IMR-90 (cell line): ENCODE data around the gene TNIP1. TPM values are rescaled to one million over a fixed set of nuclear protein-coding genes. Genes with fewer than 3 reads are reported as not detected.

Experiments used
- ATAC-seq: fragments of 200-7000 bp; cut with Tn5 transposase; 2 replicates; pipeline ENCODE4 v1.9.1; 2020; ENCODE audit warnings: low read depth, mild to moderate bottlenecking, moderate library complexity
- BruUV-seq: library from RNA; stranded (reverse); fragments of 400-500 nt; replicated peaks from 2 replicates; lab custom pipeline; 2021; lab: Mats Ljungman, UMichigan
- CTCF ChIA-PET: fragments of 300-600 bp; formaldehyde crosslinking; extraction: SDS; loops from one replicate; lab custom pipeline; 2021; ENCODE audit warnings: antibody characterized with exemption; lab: Yijun Ruan, JAX
- POLR2A ChIA-PET: fragments of 300-600 bp; sonication (Branson Sonifier 250); formaldehyde crosslinking; loops from one replicate; lab custom pipeline; 2022; ENCODE audit warnings: antibody characterized with exemption; ENCODE audit not compliant: unreplicated experiment; lab: Charles Lee
- DNase-seq: peaks from one replicate; pipeline ENCODE4 v3.0.0; 2013
- H2AFZ ChIP-seq: replicated peaks from 2 replicates; pipeline ENCODE3; 2013; ENCODE audit warnings: low read length, mild to moderate bottlenecking; ENCODE audit not compliant: poor library complexity
- H2AK5ac ChIP-seq: 2 replicates; pipeline ENCODE4 v1.6.1; 2013; ENCODE audit warnings: low read depth, low read length, inconsistent platforms
- H2AK9ac ChIP-seq: replicated peaks from 2 replicates; pipeline ENCODE3; 2013; ENCODE audit warnings: mild to moderate bottlenecking, low read depth, low read length, moderate library complexity; ENCODE audit not compliant: poor library complexity
- H2BK120ac ChIP-seq: 2 replicates; pipeline ENCODE4 v1.6.1; 2013; ENCODE audit warnings: low read depth, low read length, inconsistent platforms
- H2BK15ac ChIP-seq: 3 replicates; pipeline ENCODE4 v1.6.1; 2013; ENCODE audit warnings: low read depth, low read length, inconsistent platforms
- H2BK20ac ChIP-seq: 2 replicates; pipeline ENCODE4 v1.6.1; 2013; ENCODE audit warnings: low read depth, mild to moderate bottlenecking, inconsistent platforms, low read length, moderate library complexity
- H2BK5ac ChIP-seq: 2 replicates; pipeline ENCODE4 v1.6.1; 2013; ENCODE audit warnings: mild to moderate bottlenecking, low read depth, low read length, inconsistent platforms; ENCODE audit not compliant: poor library complexity, severe bottlenecking
- H3K14ac ChIP-seq: replicated peaks from 2 replicates; pipeline ENCODE4 v1.6.1; 2013; ENCODE audit warnings: low read depth, low read length, inconsistent platforms
- H3K18ac ChIP-seq: 2 replicates; pipeline ENCODE4 v1.6.1; 2013; ENCODE audit warnings: low read depth, low read length, control low read depth
- H3K23ac ChIP-seq: 2 replicates; pipeline ENCODE4 v1.6.1; 2013; ENCODE audit warnings: low read depth, low read length, inconsistent platforms
- H3K27ac ChIP-seq: 2 replicates; pipeline ENCODE4 v1.5.1; 2013; ENCODE audit warnings: mild to moderate bottlenecking, control low read depth, low read length; ENCODE audit not compliant: insufficient read depth
- H3K27me3 ChIP-seq: 2 replicates; pipeline ENCODE4 v1.6.1; 2013; ENCODE audit warnings: low read length; ENCODE audit not compliant: control insufficient read depth, insufficient read depth
- H3K36me3 ChIP-seq: 2 replicates; pipeline ENCODE4 v1.6.1; 2013; ENCODE audit warnings: low read length, mixed read lengths; ENCODE audit not compliant: control insufficient read depth, insufficient read depth
- H3K4ac ChIP-seq: 2 replicates; pipeline ENCODE4 v1.6.1; 2013; ENCODE audit warnings: low read depth, low read length, inconsistent platforms
- H3K4me1 ChIP-seq: 2 replicates; pipeline ENCODE4 v1.6.1; 2013; ENCODE audit warnings: low read length, mixed read lengths; ENCODE audit not compliant: control insufficient read depth, insufficient read depth
- H3K4me2 ChIP-seq: 2 replicates; pipeline ENCODE4 v1.6.1; 2013; ENCODE audit warnings: low read depth, mild to moderate bottlenecking, control low read depth, low read length, moderate library complexity
- H3K4me3 ChIP-seq: 2 replicates; pipeline ENCODE4 v1.5.1; 2013; ENCODE audit warnings: low read depth, mild to moderate bottlenecking, control low read depth, low read length, moderate library complexity; ENCODE audit not compliant: insufficient read depth
- H3K56ac ChIP-seq: 2 replicates; pipeline ENCODE4 v1.6.1; 2013; ENCODE audit warnings: low read length, inconsistent platforms; ENCODE audit not compliant: insufficient read depth; ENCODE audit errors: extremely low read depth
- H3K79me1 ChIP-seq, 2 experiments: 2 replicates each; pipeline ENCODE4 v1.6.1; 2013; ENCODE audit warnings: low read length in 2 of 2, inconsistent platforms in 1 of 2, low read depth in 1 of 2
- H3K9ac ChIP-seq: 2 replicates; pipeline ENCODE4 v1.6.1; 2013; ENCODE audit warnings: low read depth, low read length, control low read depth
- H3K9me1 ChIP-seq: 2 replicates; pipeline ENCODE4 v1.6.1; 2013; ENCODE audit warnings: low read length, inconsistent platforms; ENCODE audit not compliant: insufficient read depth
- H3K9me3 ChIP-seq: 2 replicates; pipeline ENCODE4 v1.6.1; 2013; ENCODE audit warnings: low read length; ENCODE audit not compliant: control insufficient read depth, insufficient read depth
- H4K20me1 ChIP-seq: 2 replicates; pipeline ENCODE4 v1.6.1; 2013; ENCODE audit warnings: low read length, inconsistent platforms; ENCODE audit not compliant: insufficient read depth
- H4K5ac ChIP-seq: 2 replicates; pipeline ENCODE4 v1.6.1; 2013; ENCODE audit warnings: mild to moderate bottlenecking, low read depth, low read length, control low read depth
- H4K8ac ChIP-seq, 2 experiments: 2 replicates each; pipeline ENCODE4 v1.6.1; 2013; ENCODE audit warnings: low read depth in 2 of 2, low read length in 2 of 2, control low read depth in 1 of 2, inconsistent platforms in 1 of 2
- H4K91ac ChIP-seq: 2 replicates; pipeline ENCODE4 v1.6.1; 2013; ENCODE audit warnings: low read depth, low read length, inconsistent platforms; ENCODE audit not compliant: insufficient read depth
- BHLHE40 ChIP-seq: fragments of 150-350 bp; IDR thresholded peaks from 2 replicates; pipeline ENCODE4 v1.6.1; 2016; ENCODE audit warnings: mild to moderate bottlenecking, low read depth, low read length
- CEBPB ChIP-seq: IDR thresholded peaks from 2 replicates; pipeline ENCODE4 v1.6.1; 2012; ENCODE audit warnings: low read depth, low read length, improper control_type of control experiment
- CHD1 ChIP-seq: IDR thresholded peaks from 2 replicates; pipeline ENCODE4 v1.6.1; 2012; ENCODE audit warnings: low read depth, low read length, improper control_type of control experiment
- FOS ChIP-seq: fragments of 150-350 bp; IDR thresholded peaks from 2 replicates; pipeline ENCODE4 v1.6.1; 2016; ENCODE audit warnings: low read depth, low read length
- MAFK ChIP-seq: IDR thresholded peaks from 2 replicates; pipeline ENCODE4 v1.6.1; 2012; ENCODE audit warnings: low read depth, low read length, improper control_type of control experiment
- MAZ ChIP-seq: IDR thresholded peaks from 2 replicates; pipeline ENCODE4 v1.6.1; 2012; ENCODE audit warnings: low read depth, mild to moderate bottlenecking, low read length, improper control_type of control experiment, moderate library complexity, borderline replicate concordance
- MXI1 ChIP-seq: IDR thresholded peaks from 2 replicates; pipeline ENCODE4 v1.6.1; 2012; ENCODE audit warnings: low read depth, mild to moderate bottlenecking, low read length, moderate library complexity, borderline replicate concordance
- NFE2L2 ChIP-seq: fragments of 150-350 bp; IDR thresholded peaks from 2 replicates; pipeline ENCODE4 v1.6.1; 2016; ENCODE audit warnings: low read depth, mild to moderate bottlenecking, low read length
- POLR2A ChIP-seq: IDR thresholded peaks from 2 replicates; pipeline ENCODE4 v1.6.1; 2012; ENCODE audit warnings: mild to moderate bottlenecking, low read depth, low read length
- RAD21 ChIP-seq: IDR thresholded peaks from 2 replicates; pipeline ENCODE4 v1.6.1; 2012; ENCODE audit warnings: low read length, improper control_type of control experiment
- RCOR1 ChIP-seq: IDR thresholded peaks from 2 replicates; pipeline ENCODE4 v1.6.1; 2012; ENCODE audit warnings: mild to moderate bottlenecking, low read length, improper control_type of control experiment; ENCODE audit not compliant: insufficient replicate concordance
- RFX5 ChIP-seq: IDR thresholded peaks from 2 replicates; pipeline ENCODE4 v1.8.0; 2012; ENCODE audit warnings: low read depth, mild to moderate bottlenecking, low read length, moderate library complexity
- SMC3 ChIP-seq: fragments of 150-350 bp; IDR thresholded peaks from 2 replicates; pipeline ENCODE4 v1.6.1; 2016; ENCODE audit warnings: low read depth, mild to moderate bottlenecking, antibody characterized with exemption, low read length, moderate library complexity
- WGBS, 2 experiments: methylation state at CpG; one replicate each; pipeline versions ENCODE4 v1.1.5 to v1.1.7; 2013; ENCODE audit warnings: missing lambda C conversion rate in 2 of 2; ENCODE audit not compliant: insufficient read length in 1 of 2; ENCODE audit errors: extremely low coverage in 2 of 2; 5-methylcytosine and 5-hydroxymethylcytosine counted together
- dilution Hi-C: fragments of 300-500 bp; cut with HindIII; formaldehyde crosslinking; loops from one replicate; pipeline ENCODE4 v1.14.3; 2018; ENCODE audit warnings: low sequenced_read_pairs; ENCODE audit not compliant: unreplicated experiment
- in situ Hi-C: fragments of 300-500 bp; cut with MboI; formaldehyde crosslinking; loops from 3 replicates; pipeline ENCODE4 v1.14.3; 2019; ENCODE audit warnings: low sequenced_read_pairs, inconsistent platforms, mixed read lengths
- intact Hi-C: fragments of 100-400 bp; cut with micrococcal nuclease; formaldehyde crosslinking; loops from 2 replicates; pipeline ENCODE4 v1.10.0; 2022
- polyA plus RNA-seq, 3 experiments: library from polyadenylated mRNA; depleted of rRNA; stranded (reverse); fragments of >200 nt; gene quantifications; 2 replicates each; pipeline ENCODE4 v1.2.3, GENCODE V29; 2012; ENCODE audit warnings: low replicate concordance in 1 of 3
- total RNA-seq: library from RNA; depleted of rRNA; stranded (reverse); fragments of >200 nt; gene quantifications from 2 replicates; pipeline ENCODE4 v1.2.3, GENCODE V29; 2012
- TF ChIP-seq, protein P1 (sequence below): conservative IDR thresholded peaks from 2 replicates; pipeline ENCODE4 v1.5.1; 2012; ENCODE audit warnings: mild to moderate bottlenecking, low read depth, low read length, improper control_type of control experiment
- TF ChIP-seq, protein P2 (sequence below): fragments of 150-350 bp; IDR thresholded peaks from 2 replicates; pipeline ENCODE4 v1.6.1; 2017; ENCODE audit warnings: mild to moderate bottlenecking, antibody characterized with exemption, low read length, low read depth
- TF ChIP-seq, protein P3 (sequence below): fragments of 150-350 bp; IDR thresholded peaks from 2 replicates; pipeline ENCODE4 v1.6.1; 2016; ENCODE audit warnings: low read depth, mild to moderate bottlenecking, low read length, moderate library complexity, borderline replicate concordance

TNIP1 gene
- total and polyA plus RNA-seq, 2 of the 4 experiments (the other 2 are of a cell fraction) = 63.8 to 92.8 TPM

DNA sequence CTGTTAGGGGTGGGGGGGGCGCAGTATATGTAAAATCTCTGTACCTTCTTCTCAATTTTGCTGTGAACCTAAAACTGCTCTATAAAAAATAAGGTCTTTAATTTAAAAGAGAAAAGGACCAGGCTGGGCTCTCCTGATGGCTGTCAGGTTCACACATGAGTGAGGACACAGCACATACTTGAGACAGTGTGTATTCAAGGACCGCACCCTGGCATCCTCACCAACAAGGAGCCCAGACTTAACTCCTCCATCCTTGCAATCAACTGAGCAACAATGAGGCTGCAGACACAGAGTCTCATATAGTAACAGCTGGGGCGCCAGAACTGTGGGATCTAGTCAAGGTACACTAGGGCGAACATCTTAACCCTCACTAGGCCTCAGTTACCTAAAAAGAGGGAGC, 9.8 kb downstream of the TNIP1 start:
- no peak overlapping the region for H3K4me3 ChIP-seq
- 0 out of 2 replicates have a peak overlapping the region, but pooled peaks have one; percentile 24 for H3K56ac ChIP-seq
- DNase-seq (no peak), ATAC-seq (no peak)
- peaks cover 56% of the 10 kb centered on the region for H3K9me1 ChIP-seq
- peak overlapping the region; percentile 94 for H2BK120ac ChIP-seq
- H2BK15ac ChIP-seq = peak overlapping the region; percentile 26; the same call in 1 of the 3 replicates
- intact Hi-C loops (no loop called here), dilution Hi-C loops (no loop called here), in situ Hi-C loops (no loop called here)
- H2AK9ac ChIP-seq = no peak overlapping the region
- H3K18ac ChIP-seq = peak overlapping the region; percentile 54; the same call in 1 of the 2 replicates
- H3K79me1 ChIP-seq = peaks cover 47 to 93% of the 10 kb centered on the region in 2 experiments
- H3K9me3 ChIP-seq = no peaks in the 10 kb centered on the region
- H2BK5ac ChIP-seq = peak overlapping the region; percentile 38
- no TSS peak for BruUV-seq
- CTCF ChIA-PET = interaction anchor here (0.9 to 1.4 kb wide), 2 partner anchors 10 to 19 kb away, joined by 3 to 5 read pairs; partner anchors contain the start of gene TNIP1
- peaks cover 42% of the 10 kb centered on the region for H3K4me1 ChIP-seq
- H3K9ac ChIP-seq = no peak overlapping the region
- 100% methylated on average over 1 of the region's 4 CpGs; no CpG with 5 or more reads in 1 of the 2 experiments for WGBS, 2 experiments
- peak overlapping the region; percentile 70; the same call in 1 of the 2 replicates for H2BK20ac ChIP-seq
- peaks cover 8% of the 10 kb centered on the region for H3K36me3 ChIP-seq
- no peak for TF ChIP-seq MAZ
- no peak for TF ChIP-seq NFE2L2
- TF ChIP-seq CHD1 = no peak
- TF ChIP-seq RAD21 = no peak
- TF ChIP-seq, protein P1, sequence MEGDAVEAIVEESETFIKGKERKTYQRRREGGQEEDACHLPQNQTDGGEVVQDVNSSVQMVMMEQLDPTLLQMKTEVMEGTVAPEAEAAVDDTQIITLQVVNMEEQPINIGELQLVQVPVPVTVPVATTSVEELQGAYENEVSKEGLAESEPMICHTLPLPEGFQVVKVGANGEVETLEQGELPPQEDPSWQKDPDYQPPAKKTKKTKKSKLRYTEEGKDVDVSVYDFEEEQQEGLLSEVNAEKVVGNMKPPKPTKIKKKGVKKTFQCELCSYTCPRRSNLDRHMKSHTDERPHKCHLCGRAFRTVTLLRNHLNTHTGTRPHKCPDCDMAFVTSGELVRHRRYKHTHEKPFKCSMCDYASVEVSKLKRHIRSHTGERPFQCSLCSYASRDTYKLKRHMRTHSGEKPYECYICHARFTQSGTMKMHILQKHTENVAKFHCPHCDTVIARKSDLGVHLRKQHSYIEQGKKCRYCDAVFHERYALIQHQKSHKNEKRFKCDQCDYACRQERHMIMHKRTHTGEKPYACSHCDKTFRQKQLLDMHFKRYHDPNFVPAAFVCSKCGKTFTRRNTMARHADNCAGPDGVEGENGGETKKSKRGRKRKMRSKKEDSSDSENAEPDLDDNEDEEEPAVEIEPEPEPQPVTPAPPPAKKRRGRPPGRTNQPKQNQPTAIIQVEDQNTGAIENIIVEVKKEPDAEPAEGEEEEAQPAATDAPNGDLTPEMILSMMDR = no peak
- no peak for TF ChIP-seq FOS
- TF ChIP-seq, protein P2, sequence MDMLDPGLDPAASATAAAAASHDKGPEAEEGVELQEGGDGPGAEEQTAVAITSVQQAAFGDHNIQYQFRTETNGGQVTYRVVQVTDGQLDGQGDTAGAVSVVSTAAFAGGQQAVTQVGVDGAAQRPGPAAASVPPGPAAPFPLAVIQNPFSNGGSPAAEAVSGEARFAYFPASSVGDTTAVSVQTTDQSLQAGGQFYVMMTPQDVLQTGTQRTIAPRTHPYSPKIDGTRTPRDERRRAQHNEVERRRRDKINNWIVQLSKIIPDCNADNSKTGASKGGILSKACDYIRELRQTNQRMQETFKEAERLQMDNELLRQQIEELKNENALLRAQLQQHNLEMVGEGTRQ = no peak
- no peak for TF ChIP-seq RCOR1
- no peak for TF ChIP-seq POLR2A
- TF ChIP-seq SMC3 = no peak
- TF ChIP-seq, protein P3, sequence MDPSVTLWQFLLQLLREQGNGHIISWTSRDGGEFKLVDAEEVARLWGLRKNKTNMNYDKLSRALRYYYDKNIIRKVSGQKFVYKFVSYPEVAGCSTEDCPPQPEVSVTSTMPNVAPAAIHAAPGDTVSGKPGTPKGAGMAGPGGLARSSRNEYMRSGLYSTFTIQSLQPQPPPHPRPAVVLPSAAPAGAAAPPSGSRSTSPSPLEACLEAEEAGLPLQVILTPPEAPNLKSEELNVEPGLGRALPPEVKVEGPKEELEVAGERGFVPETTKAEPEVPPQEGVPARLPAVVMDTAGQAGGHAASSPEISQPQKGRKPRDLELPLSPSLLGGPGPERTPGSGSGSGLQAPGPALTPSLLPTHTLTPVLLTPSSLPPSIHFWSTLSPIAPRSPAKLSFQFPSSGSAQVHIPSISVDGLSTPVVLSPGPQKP = no peak
- TF ChIP-seq MAFK = no peak
- no peak for TF ChIP-seq MXI1
- TF ChIP-seq RFX5 = no peak
- TF ChIP-seq BHLHE40 = no peak
- TF ChIP-seq CEBPB = no peak
- peaks cover 57% of the 10 kb centered on the region for H4K20me1 ChIP-seq
- H4K5ac ChIP-seq = no peak overlapping the region
- peak overlapping the region; percentile 94 for H3K4ac ChIP-seq
- H4K91ac ChIP-seq = peak overlapping the region; percentile 59; the same call in 1 of the 2 replicates
- H4K8ac ChIP-seq = peak overlapping the region in 1 of 2 experiments; percentile 77; a peak in 2 of 4 replicates
- no peaks in the 10 kb centered on the region for H3K27me3 ChIP-seq
- H3K27ac ChIP-seq = no peak overlapping the region
- H3K14ac ChIP-seq = peak overlapping the region; percentile 79
- H3K4me2 ChIP-seq = no peak overlapping the region
- H2AFZ ChIP-seq = no peak overlapping the region
- peak overlapping the region; percentile 92 for H2AK5ac ChIP-seq
- POLR2A ChIA-PET = no interaction called here
- peak overlapping the region; percentile 70; the same call in 1 of the 2 replicates for H3K23ac ChIP-seq
